MCF 10A (cell line): ENCODE results near the gene TCTN1. TPM values are rescaled to one million over a fixed set of nuclear protein-coding genes. Genes with fewer than 3 reads are reported as not detected.
"Not testable (repeated sequence)": the region's sequence is repeated elsewhere in the genome, so short reads cannot be mapped to it uniquely, and the experiment has no call there.

Experiments
- BruUV-seq: library from RNA; stranded (reverse); fragments of 400-500 nt; replicated peaks from 2 replicates; lab custom pipeline; 2021; lab: Mats Ljungman, UMichigan
- CTCF ChIA-PET: fragments of 300-600 bp; sonication (Branson Sonifier 250); formaldehyde crosslinking; extraction: SDS; loops from one replicate; lab custom pipeline; 2021; ENCODE audit warnings: antibody characterized with exemption, inconsistent platforms; lab: Yijun Ruan, JAX
- POLR2A ChIA-PET: fragments of 300-600, 350-650 bp; sonication (Branson Sonifier 250); formaldehyde crosslinking; extraction: SDS; loops from one replicate; lab custom pipeline; 2020; ENCODE audit warnings: antibody characterized with exemption, inconsistent platforms; lab: Yijun Ruan, JAX
- DNase-seq: peaks from one replicate; pipeline ENCODE4 v3.0.0-alpha.2; 2018; ENCODE audit not compliant: unreplicated experiment
- H3K27ac Mint-ChIP-seq: one replicate; pipeline ENCODE4 v1.8.0; 2022; ENCODE audit warnings: mild to moderate bottlenecking, low read depth, mixed read lengths; ENCODE audit not compliant: unreplicated experiment
- H3K27me3 Mint-ChIP-seq: one replicate; pipeline ENCODE4 v1.8.0; 2022; ENCODE audit warnings: mixed read lengths; ENCODE audit not compliant: insufficient read depth, unreplicated experiment
- H3K36me3 Mint-ChIP-seq: one replicate; pipeline ENCODE4 v1.8.0; 2022; ENCODE audit warnings: mild to moderate bottlenecking, moderate library complexity, mixed read lengths; ENCODE audit not compliant: insufficient read depth, unreplicated experiment
- H3K4me1 Mint-ChIP-seq: one replicate; pipeline ENCODE4 v1.8.0; 2022; ENCODE audit warnings: mixed read lengths; ENCODE audit not compliant: insufficient read depth, unreplicated experiment
- H3K4me3 Mint-ChIP-seq: one replicate; pipeline ENCODE4 v1.8.0; 2022; ENCODE audit warnings: mild to moderate bottlenecking, moderate library complexity, mixed read lengths; ENCODE audit not compliant: unreplicated experiment
- H3K9me3 Mint-ChIP-seq: one replicate; pipeline ENCODE4 v1.8.0; 2022; ENCODE audit warnings: mixed read lengths; ENCODE audit not compliant: unreplicated experiment
- CTCF ChIP-seq: fragments of 200-600 bp; IDR thresholded peaks from one replicate; pipeline ENCODE4 v1.8.0; 2022; ENCODE audit warnings: antibody characterized with exemption, mild to moderate bottlenecking; ENCODE audit not compliant: unreplicated experiment
- intact Hi-C: fragments of 100-400 bp; cut with micrococcal nuclease; formaldehyde crosslinking; loops from 2 replicates; pipeline ENCODE4 v1.14.1; 2022
- total RNA-seq: library from RNA; stranded (reverse); gene quantifications from 2 replicates; pipeline ENCODE4 v1.2.3, GENCODE V29; 2022

The TCTN1 gene
- total RNA-seq, 1 experiment from 2014 or later = 36.5 TPM

- H3K27me3 Mint-ChIP-seq = no peaks in the 10 kb centered on the region
- H3K36me3 Mint-ChIP-seq = peaks cover 34% of the 10 kb centered on the region
- ChIA-PET CTCF (interaction anchor here (0.6 to 2.9 kb wide), 7 partner anchors 9 to 460 kb away, joined by 3 to 14 read pairs (median 5); no protein-coding TSS in a partner anchor), POLR2A (interaction anchor here (0.7 to 16.7 kb wide), 9 partner anchors 10 to 36 kb away, joined by 3 to 325 read pairs (median 9); no protein-coding TSS in a partner anchor)
- intact Hi-C loops = no loop called here
- DNase-seq = no peak
- TF ChIP-seq CTCF = no peak
- no TSS peak for BruUV-seq
- peaks cover 31% of the 10 kb centered on the region for H3K4me1 Mint-ChIP-seq
- peak overlapping the region; percentile 71 for H3K27ac Mint-ChIP-seq
- H3K9me3 Mint-ChIP-seq = peaks cover 8% of the 10 kb centered on the region
- H3K4me3 Mint-ChIP-seq = no peak overlapping the region
Observed at GRCh38 chr12:110566993-110567392, 46.9 kb upstream of the TCTN1 start.

DNA sequence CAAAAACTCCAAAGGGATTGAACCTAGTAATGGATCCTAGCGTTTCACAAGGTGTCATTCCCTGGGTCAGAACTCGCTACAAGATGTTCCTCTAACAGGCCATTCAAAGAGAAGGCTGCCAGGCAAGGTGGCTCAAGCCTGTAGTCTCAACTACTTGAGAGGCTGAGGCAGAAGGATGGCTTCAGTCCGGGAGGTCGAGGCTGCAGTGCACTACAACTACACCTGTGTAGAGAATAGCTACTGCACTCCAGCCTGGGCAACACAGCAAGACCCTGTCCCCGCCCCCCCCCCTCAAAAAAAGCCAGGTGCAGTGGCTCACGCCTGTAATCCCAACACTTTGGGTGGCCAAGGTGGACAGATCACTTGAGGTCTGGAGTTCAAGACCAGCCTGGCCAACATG lies 45.2 kb upstream of the TCTN1 start:
- H3K9me3 Mint-ChIP-seq = peaks cover 8% of the 10 kb centered on the region

DNA sequence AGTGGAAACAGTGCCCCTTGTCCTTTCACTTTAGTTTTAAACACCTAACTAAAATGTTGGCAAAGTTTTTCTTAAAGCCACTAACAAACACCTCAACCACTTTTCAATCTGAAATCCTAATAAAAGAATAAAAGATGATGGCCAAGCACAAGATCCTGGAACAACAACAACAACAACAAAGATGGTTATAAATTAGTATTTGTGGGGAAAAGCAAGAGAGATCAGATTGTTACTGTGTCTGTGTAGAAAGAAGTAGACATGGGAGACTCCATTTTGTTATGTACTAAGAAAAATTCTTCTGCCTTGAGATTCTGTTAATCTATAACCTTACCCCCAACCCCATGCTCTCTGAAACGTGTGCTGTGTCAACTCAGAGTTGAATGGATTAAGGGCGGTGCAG lies 44.1 kb upstream of the TCTN1 start:
- DNase-seq, H3K9me3 Mint-ChIP-seq, CTCF ChIA-PET, intact Hi-C loops, H3K4me3 Mint-ChIP-seq, H3K27me3 Mint-ChIP-seq, BruUV-seq, H3K27ac Mint-ChIP-seq: not testable (repeated sequence)
- H3K36me3 Mint-ChIP-seq = peaks cover 31% of the 10 kb centered on the region
- H3K4me1 Mint-ChIP-seq = peaks cover 23% of the 10 kb centered on the region
- POLR2A ChIA-PET = interaction anchor here (16.7 kb wide), 1 partner anchor 7 kb away, joined by 325 read pairs; no protein-coding TSS in a partner anchor

More for the DNA sequence above, 45.2 kb upstream of the TCTN1 start:
- H3K27me3 Mint-ChIP-seq = no peaks in the 10 kb centered on the region
- peaks cover 34% of the 10 kb centered on the region for H3K36me3 Mint-ChIP-seq
- H3K27ac Mint-ChIP-seq = no peak overlapping the region
- no peak for TF ChIP-seq CTCF
- intact Hi-C loops = no loop called here
- BruUV-seq = no TSS peak
- CTCF ChIA-PET = no interaction called here
- DNase-seq = no peak
- no peak overlapping the region for H3K4me3 Mint-ChIP-seq
- H3K4me1 Mint-ChIP-seq = peaks cover 30% of the 10 kb centered on the region
- POLR2A ChIA-PET = interaction anchor here (0.7 to 16.7 kb wide), 4 partner anchors 8 to 37 kb away, joined by 3 to 325 read pairs (median 4); no protein-coding TSS in a partner anchor

DNA sequence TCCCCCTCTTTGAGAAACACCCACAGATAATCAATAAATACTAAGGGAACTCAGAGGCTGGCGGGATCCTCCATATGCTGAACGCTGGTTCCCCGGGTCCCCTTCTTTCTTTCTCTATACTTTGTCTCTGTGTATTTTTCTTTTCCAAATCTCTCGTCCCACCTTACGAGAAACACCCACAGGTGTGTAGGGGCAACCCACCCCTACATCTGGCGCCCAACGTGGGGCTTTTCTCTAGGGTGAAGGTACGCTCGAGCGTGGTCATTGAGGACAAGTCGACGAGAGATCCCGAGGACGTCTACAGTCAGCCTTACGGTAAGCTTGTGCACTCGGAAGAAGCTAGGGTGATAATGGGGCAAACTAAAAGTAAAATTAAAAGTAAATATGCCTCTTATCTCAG lies 43.1 kb upstream of the TCTN1 start:
- H3K27ac Mint-ChIP-seq, BruUV-seq, H3K9me3 Mint-ChIP-seq, CTCF ChIA-PET, H3K27me3 Mint-ChIP-seq, intact Hi-C loops, DNase-seq, H3K4me3 Mint-ChIP-seq: not testable (repeated sequence)
- Mint-ChIP-seq H3K36me3 (peaks cover 27% of the 10 kb centered on the region), H3K4me1 (peaks cover 25% of the 10 kb centered on the region)
- POLR2A ChIA-PET = interaction anchor here (11.6 kb wide), 2 partner anchors 24 to 37 kb away, joined by 283 to 336 read pairs; no protein-coding TSS in a partner anchor

DNA sequence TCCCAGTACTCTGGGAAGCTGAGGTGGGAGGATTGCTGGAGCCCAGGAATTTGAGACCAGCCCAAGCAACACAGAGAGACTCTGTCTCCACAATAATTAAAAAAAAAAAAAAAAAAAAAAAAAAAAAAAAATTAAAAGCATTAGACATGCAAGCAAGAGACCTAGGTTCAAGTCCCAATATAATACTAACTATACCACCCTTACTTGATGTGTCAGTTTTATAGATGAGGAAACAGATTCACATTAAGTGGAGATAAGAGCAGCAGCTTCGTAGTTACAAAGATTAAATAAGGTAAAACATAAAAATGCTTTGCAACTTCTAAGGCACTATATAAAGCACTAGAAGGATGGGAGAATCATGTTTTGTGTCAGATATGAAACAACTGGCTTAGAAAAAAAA lies 39.9 kb upstream of the TCTN1 start:
- no peak overlapping the region for H3K4me3 Mint-ChIP-seq
- BruUV-seq = no TSS peak
- TF ChIP-seq CTCF = no peak
- DNase-seq = no peak
- intact Hi-C loops = no loop called here
- H3K27ac Mint-ChIP-seq = peak overlapping the region; percentile 51
- POLR2A ChIA-PET = interaction anchor here (1.0 to 11.6 kb wide), 4 partner anchors 13 to 72 kb away, joined by 4 to 336 read pairs (median 304); partner anchors contain the start of genes RAD9B and VPS29
- H3K4me1 Mint-ChIP-seq = peaks cover 26% of the 10 kb centered on the region
- peaks cover 26% of the 10 kb centered on the region for H3K36me3 Mint-ChIP-seq
- CTCF ChIA-PET = interaction anchor here (0.6 to 1.8 kb wide), 3 partner anchors 21 to 1374 kb away, joined by 4 to 10 read pairs (median 4); no protein-coding TSS in a partner anchor
- no peaks in the 10 kb centered on the region for H3K27me3 Mint-ChIP-seq
- H3K9me3 Mint-ChIP-seq = no peaks in the 10 kb centered on the region

GRCh38 chr12:110574717-110575230 lies 39.2 kb upstream of the TCTN1 start:
- ChIA-PET POLR2A (interaction anchor here (1.0 to 11.6 kb wide), 4 partner anchors 13 to 73 kb away, joined by 4 to 336 read pairs (median 304); partner anchors contain the start of genes RAD9B and VPS29), CTCF (interaction anchor here (0.6 to 2.0 kb wide), 4 partner anchors 8 to 1375 kb away, joined by 4 to 10 read pairs (median 6); no protein-coding TSS in a partner anchor)
- not testable (repeated sequence) for H3K27me3 Mint-ChIP-seq, H3K4me3 Mint-ChIP-seq, BruUV-seq, H3K9me3 Mint-ChIP-seq, DNase-seq
- intact Hi-C loops = loop anchor here (5.0 kb wide), 1 partner anchor 37 kb away; no protein-coding TSS in a partner anchor
- Mint-ChIP-seq H3K36me3 (peaks cover 22% of the 10 kb centered on the region), H3K27ac (peak overlapping the region; percentile 97), H3K4me1 (peaks cover 26% of the 10 kb centered on the region)
